ENCODE data around the gene SLC7A6OS. TPM values are rescaled to one million over a fixed set of nuclear protein-coding genes. Genes with fewer than 3 reads are reported as not detected.
A peak's percentile ranks its signal among the peaks of the same experiment; 100 is the strongest.

The SLC7A6OS gene
- total RNA-seq (2014; rRNA removed), result 12.0 and 12.1 TPM in 2 replicates
- polyA plus RNA-seq (2012), result 8.2 TPM

DNA sequence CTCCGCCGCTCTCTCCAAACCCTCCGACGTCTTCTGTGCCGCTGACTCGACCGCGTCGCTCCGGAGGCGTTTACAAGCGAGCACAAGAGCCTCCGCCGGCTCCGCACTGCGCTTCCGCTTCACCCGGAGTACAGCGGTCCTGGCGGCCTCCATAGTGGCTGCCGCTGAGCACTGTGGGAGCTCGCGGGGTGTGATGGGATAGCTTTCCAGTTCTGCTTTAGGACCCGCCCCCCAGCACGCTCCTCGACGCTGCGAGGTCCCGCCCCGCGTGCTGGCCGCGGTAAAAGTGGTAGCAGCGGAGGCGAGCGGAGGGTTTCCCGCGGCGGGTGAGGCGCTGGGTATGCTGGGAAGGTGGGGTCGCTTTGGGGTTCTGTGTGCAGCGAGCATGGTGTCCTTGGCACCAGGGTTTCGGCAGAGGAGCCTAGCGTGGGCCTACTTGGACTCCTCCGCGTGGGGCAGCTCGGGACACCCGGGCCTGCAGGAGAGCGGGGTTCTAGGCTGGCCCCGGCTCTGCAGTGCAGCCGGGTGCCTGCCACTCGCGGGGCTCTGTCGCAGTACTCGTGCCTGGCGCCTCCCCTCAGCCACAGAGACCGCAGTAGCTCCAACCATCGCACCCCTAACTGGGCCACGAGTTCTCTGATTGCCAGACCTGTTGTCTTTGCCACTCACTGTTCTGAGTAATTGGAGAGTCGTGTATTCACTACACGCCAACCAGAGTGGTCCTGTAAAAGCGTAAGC lies at the start of gene SLC7A6OS, which contains the start of gene PRMT7:
SLC7A6OS (minus strand) TSS at position 173 of the 738 bp plus-strand sequence; CDS start at position 153, 20 bp downstream.
PRMT7 (plus strand) TSS at position 246 of the 738 bp plus-strand sequence. CDS start 4,961 bp downstream, outside the sequence.
- DNase-seq (ENCODE audit: low read depth), result peak; percentile 88

DNA sequence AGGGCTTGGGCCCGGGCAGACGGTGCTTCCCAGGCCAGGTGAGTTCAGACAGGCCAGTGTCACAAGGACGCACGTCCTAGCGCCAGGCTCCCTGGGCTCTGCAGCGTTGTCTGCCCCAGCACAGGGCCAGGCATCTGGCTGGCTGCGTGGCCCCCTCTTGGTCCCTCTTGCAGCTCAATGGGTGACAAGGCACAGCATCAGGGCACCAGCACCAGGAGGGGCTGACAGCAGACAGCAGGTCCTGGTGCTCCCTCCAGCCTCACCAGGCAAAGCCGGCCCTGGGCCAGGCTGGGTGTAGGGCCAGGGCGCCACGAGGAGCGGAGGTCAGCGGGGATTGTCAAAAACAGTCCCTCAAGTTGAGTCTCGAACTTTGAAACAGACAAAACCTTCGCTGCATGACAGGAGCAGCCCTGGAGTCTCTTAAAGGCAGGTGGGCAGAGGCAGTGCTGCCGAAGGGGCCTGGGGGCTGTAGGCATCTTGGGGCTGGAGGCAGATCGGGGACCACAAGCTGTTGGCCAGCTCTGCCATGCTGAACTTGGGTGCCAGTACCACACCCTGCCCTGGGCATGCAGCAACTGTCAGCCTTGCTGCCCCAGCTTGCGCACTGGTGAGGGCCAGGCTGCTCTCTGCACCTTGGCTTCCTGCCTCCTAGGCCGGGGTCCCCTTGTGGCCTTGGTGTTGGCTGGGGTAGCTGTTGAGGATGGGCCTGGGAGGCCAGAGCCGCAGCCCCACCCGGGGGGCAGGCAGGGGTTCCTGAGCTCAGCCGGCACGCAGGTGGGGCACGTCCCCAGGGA lies 48.8 kb upstream of the SLC7A6OS start:
- no peak for DNase-seq (ENCODE audit: low read depth)

DNA sequence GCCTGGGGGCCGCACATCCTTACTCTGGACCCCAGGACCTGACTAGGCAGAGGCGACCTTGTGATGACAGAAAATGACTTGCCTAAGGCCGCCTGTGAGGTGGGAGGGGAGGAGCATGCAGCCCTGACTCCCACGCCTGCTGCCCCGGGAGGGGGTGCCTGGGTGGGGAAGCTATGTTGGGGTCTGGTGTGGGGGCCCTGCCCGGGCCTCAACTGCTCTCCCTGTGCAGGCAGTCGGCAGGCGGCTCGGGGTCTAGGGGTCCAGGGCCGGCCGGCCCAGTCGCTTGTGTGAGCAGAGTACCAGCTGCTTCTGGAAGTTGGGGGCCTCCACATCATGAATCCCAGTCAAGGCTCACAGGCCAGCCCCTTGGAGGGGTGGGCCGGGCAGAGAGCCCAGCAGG lies 48.2 kb upstream of the SLC7A6OS start:
- no peak for DNase-seq (ENCODE audit: low read depth)

DNA sequence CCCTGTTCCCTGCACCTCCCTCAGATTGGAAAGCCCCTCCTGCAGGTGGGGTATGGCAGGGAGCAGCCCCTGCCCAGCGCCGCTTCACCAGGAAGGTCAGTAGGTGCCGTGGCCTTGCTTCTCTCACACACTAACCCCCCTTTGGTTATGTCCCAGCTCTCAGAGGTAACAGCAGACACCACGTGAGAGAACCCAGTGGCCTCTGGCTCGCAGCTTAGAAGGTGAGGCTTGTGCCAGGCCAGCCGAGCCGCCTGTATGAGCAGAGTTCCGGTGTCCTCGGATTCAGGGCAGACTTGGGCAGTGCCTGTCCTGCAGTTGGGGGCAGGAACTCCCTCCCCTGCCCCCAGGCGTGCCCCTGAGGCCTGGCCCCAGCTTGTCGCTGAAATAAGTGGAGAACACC lies 47.2 kb upstream of the SLC7A6OS start:
- no peak for DNase-seq (ENCODE audit: low read depth)

DNA sequence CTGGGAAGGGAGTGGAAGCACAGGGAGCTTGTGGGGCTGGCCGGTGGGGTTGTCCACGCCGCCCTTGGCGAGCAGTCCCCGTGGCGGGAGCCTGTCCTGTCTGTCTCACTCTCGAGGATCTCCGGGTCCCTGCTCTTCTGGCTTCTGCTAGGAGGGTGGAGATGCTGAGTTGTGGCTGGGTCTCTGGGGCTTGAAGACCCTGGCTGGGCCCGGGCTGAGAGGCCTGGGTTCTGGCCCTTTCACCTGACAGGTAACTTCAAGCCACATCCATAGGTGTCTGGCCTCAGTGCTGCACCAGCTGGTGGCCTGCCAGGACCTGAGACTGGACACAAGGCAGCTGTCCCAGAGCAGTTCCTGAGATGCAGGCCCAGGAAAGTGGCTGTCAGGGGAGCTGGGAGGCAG lies 46.8 kb upstream of the SLC7A6OS start:
- no peak for DNase-seq (ENCODE audit: low read depth)

DNA sequence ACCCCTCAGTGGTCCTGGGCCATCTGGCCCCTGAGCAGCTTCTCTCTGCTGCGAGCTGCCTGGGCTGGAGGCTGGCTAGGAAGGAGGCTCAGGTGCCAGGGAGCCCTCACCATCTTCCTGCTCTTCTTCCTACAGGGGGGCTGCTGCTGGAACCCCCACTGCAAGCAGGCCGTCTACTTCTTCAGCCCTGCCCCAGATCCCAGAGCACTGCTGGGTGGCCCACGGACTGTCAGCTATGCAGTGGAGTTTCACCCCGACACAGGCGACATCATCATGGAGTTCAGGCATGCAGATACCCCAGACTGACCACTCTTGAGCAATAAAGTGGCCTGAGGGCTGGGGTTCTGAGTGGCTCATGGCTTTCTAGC lies 46.2 kb upstream of the SLC7A6OS start:
- DNase-seq (ENCODE audit: low read depth), result no peak

DNA sequence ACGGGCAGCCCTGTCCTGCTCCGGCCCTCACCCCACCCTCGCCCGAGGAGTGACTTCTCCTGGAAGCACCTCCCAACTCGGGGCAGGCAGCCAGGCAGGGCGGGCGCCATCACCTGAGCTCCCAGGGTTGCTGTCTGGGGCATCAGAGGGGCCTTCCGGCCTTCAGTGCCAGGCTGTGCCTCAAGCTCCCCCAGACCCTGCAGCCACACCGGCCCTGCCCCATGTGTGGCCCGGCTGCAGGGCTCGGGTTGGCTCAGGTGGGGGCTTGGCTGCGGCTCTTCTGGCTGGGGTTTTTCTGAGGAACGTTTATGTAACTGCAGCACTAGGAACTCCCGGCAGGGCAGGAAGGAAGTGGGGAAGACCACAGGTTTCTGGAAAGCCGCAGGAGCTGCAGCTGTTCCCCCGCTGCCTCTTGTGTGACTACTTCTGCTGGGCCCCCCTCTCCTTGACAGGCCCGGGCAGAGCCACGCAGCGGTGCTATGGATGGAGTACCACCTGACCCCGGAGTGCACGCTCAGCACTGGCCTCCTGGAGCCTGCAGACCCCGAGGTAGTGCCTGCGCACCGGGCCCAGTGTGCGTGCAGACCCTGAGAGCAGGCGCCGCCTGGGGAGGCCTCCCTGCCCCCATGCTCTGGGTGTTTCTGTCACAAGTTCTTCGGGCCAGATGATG lies 45.6 kb upstream of the SLC7A6OS start:
- peak; percentile 30 for DNase-seq (ENCODE audit: low read depth)

DNA sequence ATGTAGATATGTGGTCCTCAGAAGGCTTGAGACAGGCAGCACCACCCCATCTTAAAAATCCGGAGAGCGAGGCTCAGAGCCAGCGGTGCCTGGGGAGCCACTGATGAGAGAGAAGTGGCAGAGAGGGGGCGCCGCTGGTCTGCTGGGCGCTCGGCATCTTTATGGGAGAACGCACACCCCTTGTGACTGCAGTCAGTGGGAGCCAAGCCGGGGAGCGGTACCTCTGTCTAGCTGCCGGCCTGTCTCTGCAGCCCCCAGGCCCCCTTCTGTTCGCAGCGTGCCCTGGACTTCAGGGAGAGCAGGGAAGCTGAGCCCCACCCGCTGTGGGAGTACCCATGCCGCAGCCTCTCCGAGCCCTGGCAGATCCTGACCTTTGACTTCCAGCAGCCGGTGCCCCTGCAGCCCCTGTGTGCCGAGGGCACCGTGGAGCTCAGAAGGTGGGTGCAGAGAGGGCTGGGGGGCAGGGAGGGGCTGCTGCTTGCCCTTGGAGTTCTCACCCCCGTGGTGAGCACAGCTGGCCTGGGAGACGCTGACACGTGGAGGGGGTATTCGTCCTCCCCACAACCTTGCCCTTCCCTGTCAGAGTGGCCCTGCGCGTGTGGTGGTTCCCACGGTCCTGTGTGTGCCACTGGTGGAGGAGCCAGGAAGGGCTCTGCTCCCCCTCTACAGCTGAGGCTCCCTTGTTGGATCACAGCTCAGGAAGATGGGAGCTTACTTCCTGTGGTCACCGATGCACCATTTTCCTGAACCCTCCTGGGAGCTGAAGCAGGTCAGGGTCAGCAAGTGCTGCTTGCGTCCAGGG lies 44.9 kb upstream of the SLC7A6OS start:
- no peak for DNase-seq (ENCODE audit: low read depth)

DNA sequence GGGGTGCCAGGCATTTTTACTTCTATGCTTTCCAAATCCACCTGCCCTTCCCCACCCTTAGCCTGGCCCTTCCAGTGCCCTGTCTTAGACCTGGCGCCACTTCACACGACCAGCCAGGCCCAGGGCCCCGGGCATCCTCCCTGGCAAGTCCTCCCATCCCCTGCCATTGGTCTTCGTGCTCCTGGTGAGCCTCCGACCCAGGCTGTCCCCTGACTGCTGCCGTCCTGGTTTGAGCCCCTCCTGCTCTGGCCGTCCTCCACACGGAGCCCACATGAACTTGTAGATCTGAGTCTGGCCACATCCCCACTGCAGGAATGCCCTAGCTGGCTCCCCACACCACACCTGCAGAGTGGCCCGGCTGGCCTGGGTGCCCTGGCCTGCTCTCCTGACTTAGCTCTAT lies 44.1 kb upstream of the SLC7A6OS start:
- DNase-seq (ENCODE audit: low read depth), result no peak

DNA sequence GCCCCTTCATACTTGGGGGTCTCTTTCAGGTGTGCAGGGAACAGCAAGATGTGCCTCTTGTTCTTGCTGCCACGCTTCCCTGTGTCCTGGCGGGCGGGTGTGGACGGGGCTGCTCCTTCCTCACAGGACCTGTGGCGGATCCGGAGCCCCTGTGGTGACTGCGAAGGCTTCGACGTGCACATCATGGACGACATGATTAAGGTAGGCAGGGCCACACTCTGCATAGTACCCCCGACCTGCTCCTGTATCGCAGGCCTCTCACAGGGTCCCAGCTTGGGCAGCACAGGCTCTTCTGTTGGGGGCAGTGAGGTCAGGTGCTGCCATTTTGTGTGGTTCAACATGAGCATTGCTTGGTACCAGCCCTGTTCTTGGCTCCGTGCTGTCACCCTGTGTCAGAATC lies 42.6 kb upstream of the SLC7A6OS start:
- no peak for DNase-seq (ENCODE audit: low read depth)

DNA sequence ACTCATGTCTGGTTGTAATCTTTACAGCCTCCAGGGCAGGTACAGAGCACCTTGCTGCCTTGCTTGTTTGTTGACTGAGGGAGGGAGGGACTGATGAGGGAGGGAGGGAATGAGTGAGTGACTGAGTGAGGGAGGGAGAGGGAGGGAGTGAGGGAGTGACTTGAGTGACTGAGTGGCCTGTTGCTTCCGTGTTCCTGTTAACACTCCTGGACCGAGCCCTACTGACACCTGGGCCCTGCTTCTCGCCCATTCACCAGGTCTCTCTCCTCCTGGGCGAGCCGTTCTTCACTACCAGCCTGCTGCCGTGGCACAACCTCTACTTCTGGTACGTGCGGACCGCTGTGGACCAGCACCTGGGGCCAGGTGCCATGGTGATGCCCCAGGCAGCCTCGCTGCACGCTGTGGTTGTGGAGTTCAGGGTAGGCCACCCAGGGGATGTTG lies 41.3 kb upstream of the SLC7A6OS start:
- DNase-seq (ENCODE audit: low read depth), result no peak

DNA sequence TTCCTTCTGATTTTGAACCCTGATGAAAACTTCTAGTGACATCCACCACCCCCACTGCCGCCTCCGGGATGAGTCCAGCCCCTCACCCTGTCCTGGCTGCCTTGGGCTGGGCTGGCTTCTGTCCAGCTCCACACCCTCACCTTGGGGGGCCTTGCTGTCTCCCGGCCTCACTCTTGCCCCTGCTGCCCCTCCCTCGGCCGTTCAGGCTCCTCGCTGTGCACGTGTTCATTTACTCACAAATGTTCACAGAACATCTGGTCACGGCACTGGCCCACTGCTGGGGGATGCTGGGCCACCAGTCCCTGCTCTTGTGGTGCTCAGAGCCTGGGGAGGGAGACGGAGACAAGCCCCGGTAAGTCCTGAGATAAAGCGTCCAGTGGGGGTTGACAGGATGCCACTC lies 40.7 kb upstream of the SLC7A6OS start:
- no peak for DNase-seq (ENCODE audit: low read depth)

DNA sequence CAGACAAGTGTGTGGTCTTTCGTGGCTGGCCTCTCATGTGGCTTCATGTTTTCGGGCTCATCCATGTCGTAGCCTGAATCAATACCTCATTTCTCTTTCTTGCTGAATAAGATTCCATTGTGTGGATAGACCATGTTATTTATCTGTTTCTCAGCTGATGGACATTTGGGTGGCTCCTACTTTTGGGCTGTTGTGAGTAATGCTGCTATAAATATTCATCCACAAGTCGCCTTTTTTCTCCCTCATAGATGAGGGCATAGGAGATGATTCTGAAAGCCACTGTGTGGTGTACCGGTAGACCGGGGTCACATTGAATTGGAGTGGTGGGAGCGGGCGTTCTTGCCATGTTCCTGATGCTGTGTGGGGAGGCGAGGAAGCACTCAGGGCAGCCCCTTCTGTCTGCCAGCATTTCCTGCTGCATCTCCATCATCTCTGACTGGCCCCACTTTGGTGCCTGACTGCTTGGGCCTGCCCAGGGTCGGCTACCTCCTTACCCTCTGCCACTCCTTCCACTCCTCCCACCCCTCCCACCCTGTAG lies 40.1 kb upstream of the SLC7A6OS start:
- no peak for DNase-seq (ENCODE audit: low read depth)

DNA sequence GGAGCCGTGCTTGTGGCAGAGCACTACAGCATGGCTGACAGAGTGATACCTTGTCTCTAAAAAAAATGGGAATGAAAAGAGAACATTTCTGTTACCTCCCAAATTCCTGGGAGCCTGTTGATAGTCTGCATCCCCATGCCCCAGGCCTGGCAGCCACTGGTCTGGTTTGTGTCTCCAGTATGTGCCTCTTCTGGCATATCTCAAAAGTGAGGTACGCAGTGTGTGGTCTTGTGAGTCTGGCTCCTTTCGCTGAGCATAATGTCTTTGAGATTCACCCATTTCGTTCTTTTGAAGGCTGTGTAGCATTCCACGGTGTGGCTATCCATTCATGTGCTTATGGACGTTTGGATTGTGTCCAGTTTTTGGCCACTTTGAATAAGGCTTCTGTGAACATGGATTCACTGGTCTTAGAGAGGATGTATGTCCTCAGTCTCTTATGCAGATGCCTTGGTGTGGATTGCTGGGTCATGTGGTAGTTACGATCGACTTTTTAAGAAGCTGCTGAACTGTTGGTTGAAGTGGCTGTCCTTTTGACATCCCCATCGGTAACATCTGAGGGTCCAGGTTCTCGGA lies 39.2 kb upstream of the SLC7A6OS start:
- DNase-seq (ENCODE audit: low read depth), result no peak

DNA sequence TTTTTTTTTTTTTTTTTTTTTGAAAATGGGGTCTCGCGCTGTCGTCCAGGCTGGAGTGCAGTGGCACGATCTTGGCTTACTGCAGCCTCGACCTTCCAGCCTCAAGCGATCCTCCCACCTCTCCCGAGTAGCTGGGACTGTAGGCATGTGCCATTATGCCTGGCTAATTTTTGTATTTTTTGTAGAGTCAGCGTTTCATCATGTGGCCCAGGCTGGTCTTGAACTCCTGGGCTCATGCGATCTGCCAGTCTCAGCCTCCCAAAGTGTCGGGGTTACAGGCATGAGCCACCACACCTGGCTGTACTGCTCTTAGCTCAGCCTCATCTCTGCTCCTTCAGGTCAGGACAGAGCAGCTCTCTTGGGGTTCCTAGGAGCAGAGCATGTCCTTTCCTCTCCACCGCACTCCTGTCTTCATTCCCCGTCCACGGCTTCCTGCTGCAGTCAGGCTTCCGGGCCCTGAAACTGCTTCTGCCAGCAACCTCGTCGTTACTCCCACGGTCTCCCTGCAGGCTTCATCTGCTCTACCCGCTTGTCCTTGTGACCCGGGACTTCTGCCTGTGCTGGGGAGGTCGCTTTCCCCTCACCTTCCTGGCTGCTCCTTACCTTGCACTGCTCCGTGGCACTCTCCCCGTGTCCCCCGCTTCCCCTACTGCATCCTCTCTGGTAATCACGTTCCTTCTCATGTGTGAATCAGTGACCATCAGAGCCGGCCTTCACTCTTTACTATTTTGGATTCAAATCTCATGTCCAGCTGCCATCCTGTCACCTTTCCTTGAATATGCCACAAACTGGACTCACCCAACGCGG lies 38.1 kb upstream of the SLC7A6OS start:
- no peak for DNase-seq (ENCODE audit: low read depth)

DNA sequence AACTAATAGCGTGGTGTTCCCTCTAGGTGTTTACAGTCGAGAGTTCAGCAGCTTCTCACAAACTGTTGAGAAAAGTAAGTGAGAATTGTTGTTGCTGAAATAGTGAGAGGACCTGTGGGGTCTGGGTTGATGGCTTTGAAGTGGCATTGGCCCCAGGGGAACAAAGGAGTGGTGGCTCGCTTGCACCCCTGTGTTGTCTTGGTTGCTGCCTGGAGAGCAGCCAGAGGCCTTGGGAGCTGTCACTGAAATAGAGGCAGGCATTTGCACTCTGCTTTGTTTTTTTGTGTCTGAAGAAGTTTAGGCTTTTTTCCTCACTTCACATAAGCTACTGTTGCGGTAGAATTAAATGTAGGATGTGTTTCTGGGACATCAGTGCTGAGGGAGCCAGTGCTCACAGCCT lies 36.9 kb upstream of the SLC7A6OS start:
- no peak for DNase-seq (ENCODE audit: low read depth)

DNA sequence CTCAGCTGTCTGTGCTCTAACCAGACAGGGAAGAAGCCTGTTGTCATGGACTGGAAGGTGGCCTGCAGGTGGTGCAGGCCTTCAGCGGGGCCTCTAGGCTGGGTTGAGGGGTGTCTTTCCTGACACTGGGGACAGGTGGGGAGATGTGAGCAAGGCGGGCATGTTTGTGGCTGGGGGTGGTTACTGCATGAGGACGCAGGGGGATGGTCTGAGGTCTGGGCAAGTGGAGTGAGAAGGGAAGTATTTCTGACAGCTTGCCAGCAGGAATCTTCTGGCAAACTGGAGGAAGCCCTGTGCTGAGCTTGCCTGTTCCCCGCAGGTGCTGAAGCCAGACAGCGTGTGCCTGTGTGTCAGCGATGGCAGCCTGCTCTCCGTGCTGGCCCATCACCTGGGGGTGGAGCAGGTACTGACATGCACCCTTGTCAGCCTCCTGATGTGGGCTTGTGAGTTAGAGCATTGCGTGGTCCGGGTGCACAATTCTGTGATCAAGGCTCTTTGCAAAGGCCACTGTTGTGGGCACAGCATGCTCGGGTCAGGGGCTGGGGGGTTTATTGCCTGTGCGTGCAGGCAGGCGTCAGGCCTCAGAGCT lies 36.2 kb upstream of the SLC7A6OS start:
- no peak for DNase-seq (ENCODE audit: low read depth)

DNA sequence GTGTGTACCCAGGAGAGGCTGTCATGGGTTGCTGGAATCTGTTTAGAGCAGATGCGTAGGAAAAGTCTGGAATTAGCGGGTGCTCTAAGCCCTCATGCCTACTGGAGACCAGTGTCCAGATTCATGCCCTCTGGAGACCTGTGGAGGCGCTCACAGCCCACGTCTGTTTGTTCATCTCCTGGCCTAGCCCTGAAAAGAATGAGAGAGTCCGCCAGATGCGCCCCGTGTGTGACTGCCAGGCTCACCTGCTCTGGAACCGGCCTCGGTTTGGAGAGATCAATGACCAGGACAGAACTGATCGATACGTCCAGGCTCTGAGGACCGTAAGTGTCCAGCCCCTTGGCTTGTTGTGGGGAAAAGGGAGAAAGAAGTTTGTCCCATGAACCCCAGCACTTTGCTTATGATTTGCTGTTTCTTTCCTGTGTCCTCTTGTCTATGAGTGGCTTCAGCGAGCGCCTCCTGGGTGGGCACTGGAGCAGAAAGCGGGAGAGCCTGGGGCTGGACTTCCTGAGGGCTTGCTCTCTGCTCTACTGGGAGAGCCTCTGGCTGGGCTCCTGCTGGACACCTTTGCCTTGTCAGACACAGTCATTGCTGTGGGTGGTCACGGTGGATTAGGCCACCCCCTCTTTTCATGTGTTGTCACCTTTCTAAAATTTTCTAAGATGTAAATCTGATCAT lies 35.4 kb upstream of the SLC7A6OS start:
- DNase-seq (ENCODE audit: low read depth), result no peak

DNA sequence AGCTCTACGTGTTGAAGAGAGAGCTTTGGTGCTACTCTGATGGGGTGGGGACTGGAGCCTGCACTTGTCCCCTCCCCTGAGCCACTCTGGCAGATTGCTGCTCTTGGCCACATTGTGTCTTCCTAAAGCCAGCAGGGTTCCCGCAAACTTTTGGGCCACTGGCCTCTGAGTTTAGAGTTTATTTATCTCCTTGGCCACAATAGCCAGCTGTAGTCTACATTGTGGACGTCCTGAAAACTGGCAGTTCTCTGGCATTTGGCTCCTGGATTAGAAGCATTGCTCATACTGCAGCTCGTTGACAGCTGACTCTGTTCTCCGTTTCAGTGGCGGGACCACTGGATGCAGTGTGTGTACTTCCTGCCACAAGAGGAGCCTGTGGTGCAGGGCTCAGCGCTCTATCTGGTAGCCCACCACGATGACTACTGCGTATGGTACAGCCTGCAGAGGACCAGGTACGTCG lies 34.6 kb upstream of the SLC7A6OS start:
- peak; percentile 38 for DNase-seq (ENCODE audit: low read depth)

Data from LHCN-M2 (cell line).